Measurements from ENCODE around the gene UST.

- TF ChIP-seq CTCF (IDR thresholded peaks at IDR 0.05; ENCODE audit: control extremely low read depth in 1 of 3, insufficient read depth in 1 of 3, low read depth in 1 of 3, low read length in 3 of 3) (no peak), EP300 (IDR thresholded peaks at IDR 0.05; ENCODE audit: borderline replicate concordance in 1 of 2, low read depth in 2 of 2, low read length in 2 of 2) (no peak), POLR2A (IDR thresholded peaks at IDR 0.05; ENCODE audit: control extremely low read depth in 1 of 2, low read depth in 2 of 2, low read length in 2 of 2) (no peak), NRF1 (IDR thresholded peaks at IDR 0.05; ENCODE audit: low read depth, low read length) (no peak), ZNF274 (IDR thresholded peaks at IDR 0.05; ENCODE audit: borderline replicate concordance, extremely low read depth, low read length) (no peak), TCF12 (IDR thresholded peaks at IDR 0.05; ENCODE audit: low read depth, low read length) (no peak), EZH2 (IDR thresholded peaks at IDR 0.05; ENCODE audit: low read depth, low read length, severe bottlenecking) (no peak), GABPA (IDR thresholded peaks at IDR 0.05; ENCODE audit: borderline replicate concordance, insufficient read depth, low read length) (no peak), TEAD4 (IDR thresholded peaks at IDR 0.05; ENCODE audit: low read depth, low read length) (no peak)
Observed at GRCh38 chr6:148884461-148884860, 137.6 kb downstream of the UST start.

Data from H1 (cell line).